Neural cell (in vitro differentiated cells): ENCODE data around the gene OR2H2.

ENCODE experiments used
- CTCF ChIP-seq: fragments of 450-650 bp; IDR thresholded peaks from 2 replicates; pipeline ENCODE4 v1.5.1; 2014; ENCODE audit warnings: antibody characterized with exemption, mild to moderate bottlenecking, moderate library complexity; ENCODE audit not compliant: poor library complexity, severe bottlenecking
- EP300 ChIP-seq: fragments of 450-650 bp; conservative IDR thresholded peaks from 2 replicates; pipeline ENCODE4 v1.6.1; 2014; ENCODE audit warnings: antibody characterized with exemption, mild to moderate bottlenecking, moderate library complexity; ENCODE audit not compliant: poor library complexity, severe bottlenecking
- EZH2 ChIP-seq: fragments of 200-600, 300-800 bp; shearing (Covaris generic), sonication (generic); IDR thresholded peaks from 2 replicates; pipeline ENCODE4 v1.6.1; 2014; ENCODE audit warnings: antibody characterized with exemption, low read length, borderline replicate concordance, mild to moderate bottlenecking; ENCODE audit not compliant: insufficient read depth, poor library complexity, severe bottlenecking
- RAD21 ChIP-seq: fragments of 450-650 bp; conservative IDR thresholded peaks from 2 replicates; pipeline ENCODE4 v1.6.1; 2014; ENCODE audit warnings: antibody characterized with exemption, mild to moderate bottlenecking, moderate library complexity

DNA sequence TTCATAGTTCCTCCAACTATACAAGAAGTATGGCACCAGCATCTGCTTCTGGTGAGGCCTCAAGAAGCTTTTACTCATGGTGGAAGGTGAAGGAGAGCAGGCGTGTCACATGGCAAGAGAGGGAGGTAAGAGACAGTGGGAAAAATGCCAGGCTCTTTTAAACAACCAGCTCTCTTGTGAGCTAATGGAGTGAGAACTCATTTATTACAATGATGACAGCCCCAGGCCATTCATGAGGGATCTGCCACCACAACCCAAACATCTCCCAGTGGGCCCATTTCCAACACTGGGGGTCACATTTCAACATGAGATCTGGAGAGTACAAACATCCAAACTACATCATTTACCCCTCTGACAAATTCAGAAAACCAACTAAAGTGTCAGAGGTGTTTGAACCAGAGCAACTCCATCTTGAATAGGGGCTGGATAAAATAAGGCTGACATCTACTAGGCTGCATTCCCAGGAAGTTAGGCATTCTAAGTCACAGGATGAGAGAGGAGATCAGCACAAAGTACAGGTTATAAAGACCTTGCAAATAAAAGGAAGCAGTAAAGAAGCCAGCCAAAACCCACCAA lies 23.2 kb upstream of the OR2H2 start:
- TF ChIP-seq CTCF (no peak), EZH2 (no peak), RAD21 (no peak), EP300 (no peak)
